ENCODE results near the gene MED23. TPM values are rescaled to one million over a fixed set of nuclear protein-coding genes. Genes with fewer than 3 reads are reported as not detected.

The MED23 gene
- total RNA-seq, 4 donors from 2014 or later, result 17.1 to 21.2 (median 18.7) TPM

GRCh38 chr6:131642987-131643611, 15.1 kb upstream of the MED23 start:
- H3K27ac ChIP-seq (replicated peaks in 1 of 4), result no peak overlapping the region
- no peak for DNase-seq (ENCODE audit: extremely low spot score)
- TF ChIP-seq CTCF (IDR thresholded peaks at IDR 0.05) (no peak), EP300 (IDR thresholded peaks at IDR 0.05) (no peak), POLR2AphosphoS5 (IDR thresholded peaks at IDR 0.05) (no peak), POLR2A (IDR thresholded peaks at IDR 0.05; ENCODE audit: low read depth) (no peak)
- intact Hi-C loops (cut with DNase I), result no loop called here
- H3K4me3 ChIP-seq, result no peak overlapping the region
- H3K36me3 ChIP-seq, result no peaks in the 10 kb centered on the region
- no peaks in the 10 kb centered on the region for H3K27me3 ChIP-seq
- no peaks in the 10 kb centered on the region for H3K4me1 ChIP-seq
- H3K9me3 ChIP-seq, result no peaks in the 10 kb centered on the region
- 79% methylated on average over 3 of the region's 3 CpGs for WGBS

- no peak overlapping the region for H3K27ac ChIP-seq (replicated peaks in 1 of 4)
- no peak for DNase-seq (ENCODE audit: extremely low spot score)
- no peaks in the 10 kb centered on the region for H3K4me1 ChIP-seq
- no peaks in the 10 kb centered on the region for H3K27me3 ChIP-seq
- H3K4me3 ChIP-seq, result no peak overlapping the region
- intact Hi-C loops (cut with DNase I), result no loop called here
- WGBS, result 91% methylated on average over 6 of the region's 6 CpGs
- H3K36me3 ChIP-seq, result no peaks in the 10 kb centered on the region
- H3K9me3 ChIP-seq, result no peaks in the 10 kb centered on the region
- TF ChIP-seq POLR2AphosphoS5 (IDR thresholded peaks at IDR 0.05), result no peak
- TF ChIP-seq CTCF (IDR thresholded peaks at IDR 0.05), result no peak
- TF ChIP-seq EP300 (IDR thresholded peaks at IDR 0.05), result no peak
- no peak for TF ChIP-seq POLR2A (IDR thresholded peaks at IDR 0.05; ENCODE audit: low read depth)
These were observed 14.5 kb upstream of the MED23 start for GRCh38 chr6:131642565-131642964.

DNA sequence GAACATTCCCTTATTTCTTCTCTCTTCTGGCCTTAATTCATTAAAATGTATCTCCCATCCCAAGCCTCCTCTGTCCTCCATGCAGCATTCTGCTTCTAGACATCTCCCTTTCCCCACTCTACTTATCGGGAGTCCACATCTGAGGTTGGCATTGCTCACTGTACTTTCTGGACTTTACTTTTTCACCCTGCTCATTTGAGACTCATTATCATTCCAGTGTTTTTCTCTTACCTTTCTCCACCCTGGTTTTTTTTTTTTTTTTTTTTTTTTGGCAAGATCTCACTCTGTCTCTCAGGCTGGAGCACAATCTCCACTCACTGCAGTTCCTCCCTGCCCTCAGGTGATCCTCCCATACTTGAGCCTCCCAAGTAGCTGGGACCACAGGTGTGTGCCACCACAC, 13.5 kb upstream of the MED23 start:
- Histone ChIP-seq H3K9me3 (no peaks in the 10 kb centered on the region), H3K27me3 (no peaks in the 10 kb centered on the region), H3K4me3 (no peak overlapping the region), H3K27ac (replicated peaks in 1 of 4) (no peak overlapping the region), H3K36me3 (no peaks in the 10 kb centered on the region), H3K4me1 (no peaks in the 10 kb centered on the region)
- intact Hi-C loops (cut with DNase I), result no loop called here
- TF ChIP-seq POLR2A (IDR thresholded peaks at IDR 0.05; ENCODE audit: low read depth), result no peak
- DNase-seq (ENCODE audit: extremely low spot score), result no peak
- WGBS, result 94% methylated on average over 1 of the region's 1 CpG

- H3K4me1 ChIP-seq, result no peaks in the 10 kb centered on the region
- DNase-seq (ENCODE audit: extremely low spot score), result no peak
- H3K27me3 ChIP-seq, result no peaks in the 10 kb centered on the region
- no peaks in the 10 kb centered on the region for H3K9me3 ChIP-seq
- TF ChIP-seq CTCF (IDR thresholded peaks at IDR 0.05) (no peak), EP300 (IDR thresholded peaks at IDR 0.05) (no peak), POLR2AphosphoS5 (IDR thresholded peaks at IDR 0.05) (no peak), POLR2A (IDR thresholded peaks at IDR 0.05; ENCODE audit: low read depth) (no peak)
- no peak overlapping the region for H3K4me3 ChIP-seq
- 77% methylated on average over 3 of the region's 3 CpGs for WGBS
- H3K27ac ChIP-seq (replicated peaks in 1 of 4), result no peak overlapping the region
- intact Hi-C loops (cut with DNase I), result no loop called here
- no peaks in the 10 kb centered on the region for H3K36me3 ChIP-seq
These were observed 12.5 kb upstream of the MED23 start for GRCh38 chr6:131640576-131640975.

DNA sequence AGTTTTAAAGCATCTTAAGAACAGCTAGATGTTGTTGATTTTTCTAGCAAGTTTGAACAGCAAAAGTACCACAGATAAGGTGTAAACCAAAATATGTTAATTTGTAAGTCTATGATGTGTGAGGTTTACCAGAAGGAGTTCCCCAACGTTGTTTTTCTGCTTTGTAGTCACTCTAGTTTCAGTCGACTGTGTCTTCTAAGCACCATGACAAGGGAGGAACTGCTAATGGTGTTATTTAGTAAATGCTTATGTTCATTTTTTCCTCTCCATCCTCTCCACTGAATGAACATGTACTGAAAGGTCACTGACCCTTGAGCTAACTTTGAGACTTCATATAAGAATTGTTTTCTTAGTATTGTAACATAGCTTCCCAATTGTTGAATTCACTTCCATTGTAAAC, 12.1 kb upstream of the MED23 start:
- TF ChIP-seq POLR2AphosphoS5 (IDR thresholded peaks at IDR 0.05) (no peak), POLR2A (IDR thresholded peaks at IDR 0.05; ENCODE audit: low read depth) (no peak), CTCF (IDR thresholded peaks at IDR 0.05) (no peak), EP300 (IDR thresholded peaks at IDR 0.05) (no peak)
- H3K9me3 ChIP-seq, result no peaks in the 10 kb centered on the region
- 62% methylated on average over 2 of the region's 2 CpGs for WGBS

More for the DNA sequence above, 12.1 kb upstream of the MED23 start:
- Histone ChIP-seq H3K27ac (replicated peaks in 1 of 4) (no peak overlapping the region), H3K4me3 (no peak overlapping the region), H3K27me3 (no peaks in the 10 kb centered on the region), H3K4me1 (no peaks in the 10 kb centered on the region), H3K36me3 (no peaks in the 10 kb centered on the region)
- no peak for DNase-seq (ENCODE audit: extremely low spot score)
- intact Hi-C loops (cut with DNase I), result no loop called here

All from esophagus muscularis mucosa (tissue), 4 donors.